Measurements from ENCODE around the gene BRD3.

Gene BRD3

DNA sequence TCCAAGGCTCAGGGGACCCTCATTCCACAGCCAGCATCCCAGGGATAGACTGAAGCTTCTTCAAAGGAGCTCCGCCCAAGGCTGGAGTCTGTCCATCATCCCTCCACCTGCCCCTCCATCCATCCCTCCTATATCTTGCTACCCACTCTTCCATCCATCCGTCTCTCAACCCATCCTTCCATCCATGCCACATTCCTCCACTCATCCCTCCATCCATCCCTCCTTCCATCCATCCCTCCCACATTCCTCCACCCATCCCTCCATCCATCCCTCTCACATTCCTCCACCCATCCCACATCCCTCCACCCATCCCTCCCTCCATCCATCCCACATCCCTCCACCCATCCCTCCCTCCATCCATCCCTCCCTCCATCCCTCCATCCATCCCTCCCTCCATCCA lies 70.2 kb downstream of the BRD3 start:
- no peak overlapping the region for H3K4me3 ChIP-seq (ENCODE audit: control insufficient read depth, low read depth, low read length)
- no peak for DNase-seq (ENCODE audit: low read depth)
- TF ChIP-seq, protein P1, sequence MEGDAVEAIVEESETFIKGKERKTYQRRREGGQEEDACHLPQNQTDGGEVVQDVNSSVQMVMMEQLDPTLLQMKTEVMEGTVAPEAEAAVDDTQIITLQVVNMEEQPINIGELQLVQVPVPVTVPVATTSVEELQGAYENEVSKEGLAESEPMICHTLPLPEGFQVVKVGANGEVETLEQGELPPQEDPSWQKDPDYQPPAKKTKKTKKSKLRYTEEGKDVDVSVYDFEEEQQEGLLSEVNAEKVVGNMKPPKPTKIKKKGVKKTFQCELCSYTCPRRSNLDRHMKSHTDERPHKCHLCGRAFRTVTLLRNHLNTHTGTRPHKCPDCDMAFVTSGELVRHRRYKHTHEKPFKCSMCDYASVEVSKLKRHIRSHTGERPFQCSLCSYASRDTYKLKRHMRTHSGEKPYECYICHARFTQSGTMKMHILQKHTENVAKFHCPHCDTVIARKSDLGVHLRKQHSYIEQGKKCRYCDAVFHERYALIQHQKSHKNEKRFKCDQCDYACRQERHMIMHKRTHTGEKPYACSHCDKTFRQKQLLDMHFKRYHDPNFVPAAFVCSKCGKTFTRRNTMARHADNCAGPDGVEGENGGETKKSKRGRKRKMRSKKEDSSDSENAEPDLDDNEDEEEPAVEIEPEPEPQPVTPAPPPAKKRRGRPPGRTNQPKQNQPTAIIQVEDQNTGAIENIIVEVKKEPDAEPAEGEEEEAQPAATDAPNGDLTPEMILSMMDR (conservative IDR thresholded peaks at IDR 0.05; ENCODE audit: control insufficient read depth, insufficient read depth, low read depth, low read length), result no peak

DNA sequence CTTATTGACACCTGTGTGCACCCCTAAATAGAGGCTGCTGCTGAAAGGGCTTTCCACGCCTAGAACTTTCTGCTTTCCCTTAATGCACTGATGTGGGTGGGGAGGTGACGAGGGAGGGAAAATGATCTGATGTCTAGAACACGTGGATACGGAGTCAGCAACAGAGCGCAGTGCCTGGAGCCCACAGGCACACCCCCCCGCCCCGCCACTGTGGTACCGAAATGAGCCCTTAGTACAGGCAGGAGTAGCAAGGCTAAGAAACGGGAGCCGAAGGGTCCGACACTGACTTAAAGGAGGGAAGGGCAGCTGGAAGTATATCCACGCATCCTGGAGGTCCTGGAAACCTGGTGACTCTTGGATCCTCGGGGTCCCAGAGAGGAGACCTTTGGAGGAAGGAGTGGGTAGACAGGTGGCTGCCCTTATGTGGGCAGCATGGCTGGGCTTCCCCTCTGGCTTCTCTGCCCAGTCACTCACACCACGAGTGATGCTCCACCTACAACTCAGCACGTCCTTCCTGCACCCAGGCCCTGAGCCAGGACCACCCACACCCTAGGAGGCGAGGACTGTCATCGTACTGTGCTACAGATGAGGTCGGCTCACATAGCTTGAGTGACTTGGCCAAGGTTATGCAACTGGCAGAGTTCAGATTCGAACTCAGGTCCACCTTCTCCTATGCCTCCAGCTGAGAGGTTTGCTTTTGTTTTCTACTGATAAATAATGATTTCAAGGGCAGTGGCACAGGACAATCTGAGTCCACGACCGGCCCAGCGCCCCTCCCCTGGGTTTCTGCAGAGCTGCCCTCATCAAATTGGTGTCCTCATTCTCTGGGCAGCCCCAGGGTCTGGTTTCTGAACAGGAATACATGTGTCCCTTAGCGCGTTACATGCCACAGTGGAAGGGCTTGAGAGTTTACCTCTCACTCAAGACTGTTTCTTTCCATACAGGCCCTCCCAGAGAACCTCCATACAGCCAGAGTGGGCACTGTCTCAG lies 71.0 kb downstream of the BRD3 start:
- DNase-seq (ENCODE audit: low read depth), result peak; percentile 33
- H3K4me3 ChIP-seq (ENCODE audit: control insufficient read depth, low read depth, low read length), result no peak overlapping the region
- TF ChIP-seq, protein P1 (conservative IDR thresholded peaks at IDR 0.05; ENCODE audit: control insufficient read depth, insufficient read depth, low read depth, low read length), result no peak

DNA sequence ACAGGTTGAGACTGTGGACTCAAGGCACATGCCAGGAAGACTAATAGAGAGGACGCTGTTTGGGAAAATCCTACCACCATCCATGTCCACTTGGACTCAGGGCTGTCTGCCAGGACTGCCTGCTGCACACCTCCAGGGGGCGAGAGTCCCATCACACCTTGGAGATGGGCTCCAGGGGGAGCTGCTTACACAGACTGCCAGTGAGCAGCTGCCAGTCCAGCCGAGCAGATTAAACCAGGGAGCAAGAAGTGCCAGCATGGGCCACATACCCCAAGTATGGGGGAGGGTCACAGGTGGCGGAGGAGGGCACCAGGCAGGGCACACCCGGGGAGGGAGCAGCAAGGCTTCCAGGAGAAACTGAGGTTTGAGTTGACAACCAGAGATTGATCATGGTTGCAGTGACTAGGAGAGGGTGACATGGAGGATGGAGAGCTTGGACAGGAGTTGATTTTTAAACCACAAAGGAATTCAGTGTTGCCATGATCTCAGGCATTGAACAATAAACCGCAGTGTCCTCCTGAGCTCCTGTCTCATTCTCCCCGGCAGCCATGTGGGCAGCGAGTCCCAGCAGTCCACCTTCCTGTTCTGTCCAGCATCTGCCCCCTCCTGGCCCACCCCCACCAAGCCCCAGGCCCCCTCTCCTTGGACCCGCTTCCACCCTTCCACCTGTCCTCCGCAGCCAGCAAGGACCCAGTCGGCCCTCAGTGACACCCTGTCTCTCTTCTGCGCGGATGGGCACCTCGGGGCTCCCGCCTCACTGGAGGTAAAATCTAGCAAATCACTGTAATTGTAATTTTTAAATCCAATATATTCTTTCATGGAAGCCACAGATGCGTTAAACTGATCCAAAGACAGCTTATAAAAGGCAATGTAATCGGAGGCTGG lies 72.6 kb downstream of the BRD3 start:
- H3K4me3 ChIP-seq (ENCODE audit: control insufficient read depth, low read depth, low read length), result no peak overlapping the region
- TF ChIP-seq, protein P1 (conservative IDR thresholded peaks at IDR 0.05; ENCODE audit: control insufficient read depth, insufficient read depth, low read depth, low read length), result peak; percentile 17
- no peak for DNase-seq (ENCODE audit: low read depth)

DNA sequence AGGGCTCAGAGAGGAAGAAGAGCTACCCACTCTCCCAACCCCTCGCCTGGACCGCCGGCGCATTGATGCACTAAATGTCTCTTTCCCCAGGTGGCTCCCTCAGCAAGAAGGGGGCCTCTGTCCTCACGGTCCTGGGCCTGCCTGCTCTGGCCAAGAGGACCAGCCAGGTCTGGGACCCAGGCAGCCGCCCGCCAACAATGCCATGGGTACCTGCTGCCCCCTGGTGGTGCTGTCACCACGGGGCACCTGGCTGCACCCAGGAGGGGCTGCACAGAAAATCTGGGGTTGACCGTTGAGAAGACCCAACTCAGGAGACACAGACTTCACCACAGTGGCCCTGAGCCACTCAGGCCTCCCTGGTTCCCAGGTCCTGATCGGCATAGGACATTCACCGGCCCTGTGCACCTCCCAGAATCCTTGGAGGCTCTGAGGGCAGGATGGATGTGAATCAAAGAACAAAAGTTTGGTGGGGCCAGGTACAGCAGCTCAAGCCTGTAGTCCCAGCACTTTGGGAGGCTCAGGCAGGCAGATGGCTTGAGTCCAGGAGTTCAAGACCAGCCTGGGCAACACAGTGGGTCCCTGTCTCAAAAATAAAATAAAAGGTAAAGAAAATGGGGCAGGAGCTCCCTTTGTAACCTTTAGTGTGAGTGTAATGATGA lies 73.3 kb downstream of the BRD3 start:
- peak; percentile 58 for DNase-seq (ENCODE audit: low read depth)
- H3K4me3 ChIP-seq (ENCODE audit: control insufficient read depth, low read depth, low read length), result no peak overlapping the region
- TF ChIP-seq, protein P1 (conservative IDR thresholded peaks at IDR 0.05; ENCODE audit: control insufficient read depth, insufficient read depth, low read depth, low read length), result peak; percentile 92

DNA sequence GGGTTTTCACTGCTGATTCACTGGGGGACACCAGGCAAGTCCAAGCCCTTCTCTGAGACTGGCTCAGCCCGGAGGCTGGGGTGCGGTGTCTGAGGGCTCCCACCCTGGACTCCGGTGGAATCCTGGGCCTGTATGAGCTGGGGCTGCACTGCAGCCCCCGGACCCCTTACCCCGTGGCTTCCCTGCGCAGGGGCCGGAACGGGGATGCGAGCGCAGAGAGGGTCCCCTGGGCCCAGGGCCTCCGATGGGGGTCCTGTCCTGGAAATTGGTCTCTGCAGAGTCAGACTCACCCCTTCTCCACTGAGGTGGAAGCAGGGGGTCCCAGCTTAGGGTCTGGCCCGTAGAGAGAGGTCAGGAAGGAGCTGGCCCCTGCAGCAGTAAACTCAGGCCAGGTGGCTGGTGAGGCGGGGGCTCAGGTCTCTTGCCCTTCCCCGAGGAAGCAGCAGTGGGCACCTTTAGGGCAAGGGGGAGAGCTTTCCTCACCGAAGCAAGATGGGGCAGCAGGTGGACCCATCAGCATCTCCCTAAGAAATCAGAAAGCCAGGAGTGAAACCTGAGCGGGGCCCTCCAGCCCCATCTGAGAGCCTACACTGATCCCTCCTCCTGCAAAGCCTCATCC lies 74.1 kb downstream of the BRD3 start:
- TF ChIP-seq, protein P1 (conservative IDR thresholded peaks at IDR 0.05; ENCODE audit: control insufficient read depth, insufficient read depth, low read depth, low read length), result no peak
- peak overlapping the region; percentile 73 for H3K4me3 ChIP-seq (ENCODE audit: control insufficient read depth, low read depth, low read length)
- no peak for DNase-seq (ENCODE audit: low read depth)

All from fibroblast of mammary gland (primary cell).